Stimulated activated CD8-positive, alpha-beta memory T cell treated with anti-CD3 and anti-CD28 coated beads, Interleukin-12 subunit alpha, Interleukin-12 subunit beta, amount 100 ng/mL, for 24 hours (primary cell): ENCODE results near the gene PTPRD.

Experiments used
- DNase-seq: peaks from one replicate; pipeline ENCODE4 v3.0.0-alpha.2; 2020; ENCODE audit errors: extremely low read depth

PTPRD gene

DNA sequence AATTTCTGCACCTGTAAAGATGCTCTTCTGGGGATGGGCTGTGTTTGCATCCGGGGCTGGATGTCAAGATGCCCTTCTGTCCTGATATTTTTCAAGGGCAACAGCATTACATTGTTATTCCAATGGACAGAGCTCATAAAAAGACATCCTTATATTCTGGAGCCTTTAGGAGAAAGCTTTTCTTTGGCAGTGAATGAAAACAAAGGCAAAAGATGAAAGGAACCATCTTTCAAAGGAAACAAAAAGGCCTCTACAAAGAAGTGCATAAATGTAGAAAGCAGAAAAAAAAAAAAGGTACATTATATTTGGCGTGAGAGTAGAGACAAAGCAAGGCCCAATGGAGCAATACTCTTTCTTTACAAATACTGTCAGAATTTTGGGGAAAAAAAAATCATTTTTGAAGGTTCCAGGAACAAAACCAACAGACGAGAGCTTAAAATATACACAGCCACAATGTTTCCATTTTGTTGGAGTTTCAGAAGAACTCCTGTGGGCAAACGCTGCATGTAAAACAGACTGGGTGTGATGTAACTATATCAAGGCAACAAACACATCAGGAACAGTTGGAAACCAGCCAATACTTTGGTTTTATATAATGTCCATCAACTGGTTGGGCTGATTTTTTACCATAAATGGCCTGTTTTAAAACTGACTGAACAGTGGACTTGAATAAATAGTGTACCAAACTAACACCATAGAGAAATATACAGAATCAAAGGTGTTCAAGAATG lies 1927.7 kb downstream of the PTPRD start:
- DNase-seq: no peak

- DNase-seq: no peak
Measured at GRCh38 chr9:8683496-8683895, 1929.3 kb downstream of the PTPRD start.

- DNase-seq: no peak
Measured at GRCh38 chr9:8680658-8681057, 1932.1 kb downstream of the PTPRD start.

DNA sequence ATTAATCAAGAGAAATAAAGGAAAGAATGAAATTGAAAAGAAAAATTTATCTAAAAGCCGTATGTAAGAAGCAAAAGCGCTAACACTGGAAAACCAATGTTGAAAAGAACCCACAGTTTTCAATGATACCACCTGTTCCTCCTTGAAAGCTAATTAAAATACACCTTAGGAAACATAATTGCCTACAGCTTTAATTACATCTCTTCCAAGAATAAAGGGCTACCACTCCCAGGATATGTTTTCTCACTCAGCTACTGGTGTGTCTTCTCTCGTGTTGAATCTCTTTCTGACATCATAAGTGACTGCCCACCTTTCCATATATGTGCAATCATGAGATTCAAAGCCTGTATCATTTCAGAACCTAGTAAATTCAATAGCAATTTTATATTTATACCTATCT lies 1932.6 kb downstream of the PTPRD start:
- no peak for DNase-seq

DNA sequence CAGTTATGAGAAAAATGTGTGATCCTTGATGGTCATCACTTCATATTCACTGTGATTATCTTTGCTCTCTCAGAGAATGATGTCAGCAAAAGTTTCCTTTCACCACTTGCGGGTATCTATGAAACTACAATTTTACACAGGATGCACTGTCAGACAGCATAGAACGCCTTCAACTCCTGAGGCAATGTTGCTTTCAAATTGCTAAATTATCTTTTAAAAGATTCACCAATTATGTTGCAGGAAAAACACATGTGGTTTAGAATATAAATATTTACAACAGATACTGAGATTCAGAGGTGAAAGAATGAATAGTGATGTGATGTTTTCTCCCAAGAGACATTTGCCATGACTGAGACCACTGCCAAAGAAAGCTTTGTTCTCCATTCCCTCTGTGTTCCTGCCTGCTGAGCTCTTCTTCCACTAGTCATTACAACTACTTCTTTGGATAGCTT lies 1933.4 kb downstream of the PTPRD start:
- no peak for DNase-seq

GRCh38 chr9:8677741-8678140 lies 1935.1 kb downstream of the PTPRD start:
- DNase-seq: no peak

DNA sequence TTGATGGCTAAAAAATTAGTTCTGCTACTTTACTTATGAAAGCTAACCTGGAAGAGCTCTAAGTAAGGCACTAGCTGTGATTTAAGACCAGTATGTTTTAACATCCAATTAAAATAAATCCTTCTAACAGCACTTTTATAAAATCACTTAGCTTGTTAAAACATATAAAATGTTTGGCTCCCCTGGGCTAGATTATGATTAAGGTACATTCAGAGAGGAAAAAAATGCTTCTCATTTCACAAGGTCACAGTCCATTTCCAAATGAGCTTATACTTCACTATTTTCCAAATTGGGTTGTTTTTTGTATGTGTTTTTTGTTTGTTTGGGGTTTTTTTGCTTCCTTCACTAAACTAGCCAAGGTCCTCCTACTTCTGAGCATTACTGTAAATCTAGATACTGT lies 1938.3 kb downstream of the PTPRD start:
- DNase-seq: no peak

DNA sequence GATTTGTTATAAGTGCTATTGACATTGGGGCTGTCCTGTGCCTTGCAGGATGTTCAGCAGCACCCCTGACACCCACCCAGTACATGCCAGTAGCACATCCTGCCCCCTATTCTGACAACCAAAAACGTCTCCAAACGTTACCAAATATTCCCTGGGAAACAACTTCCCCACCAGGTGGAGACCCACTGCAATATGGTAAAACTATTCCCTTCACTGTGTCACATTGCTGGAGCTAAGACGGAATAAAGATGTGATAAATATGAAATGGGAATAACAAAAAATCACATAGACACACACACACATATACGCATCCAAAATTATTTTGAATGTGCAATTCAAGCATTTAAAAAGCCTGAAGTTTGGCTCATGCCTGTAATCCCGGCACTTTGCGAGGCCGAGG lies 1939.0 kb downstream of the PTPRD start:
- no peak for DNase-seq

DNA sequence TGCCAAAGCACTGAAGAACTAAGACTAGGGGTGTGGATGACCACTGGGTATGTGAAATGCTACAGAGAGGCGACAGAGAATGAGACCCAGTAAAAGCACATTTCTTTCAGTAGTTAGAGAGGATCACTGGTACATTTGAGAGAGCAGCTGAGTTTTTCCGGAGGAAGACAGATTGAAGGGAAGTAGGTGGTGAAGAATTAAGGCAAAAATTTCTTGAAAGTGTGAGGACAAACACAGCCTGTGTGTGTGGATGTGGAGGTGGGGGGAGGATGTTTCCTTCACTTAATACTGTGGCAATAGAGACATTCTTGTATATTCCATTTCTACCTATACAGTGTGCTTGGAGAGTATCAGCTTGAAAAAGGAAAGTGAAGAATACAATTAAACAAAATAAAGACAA lies 1942.1 kb downstream of the PTPRD start:
- no peak for DNase-seq

GRCh38 chr9:8668751-8669150 lies 1944.1 kb downstream of the PTPRD start:
- DNase-seq: no peak

DNA sequence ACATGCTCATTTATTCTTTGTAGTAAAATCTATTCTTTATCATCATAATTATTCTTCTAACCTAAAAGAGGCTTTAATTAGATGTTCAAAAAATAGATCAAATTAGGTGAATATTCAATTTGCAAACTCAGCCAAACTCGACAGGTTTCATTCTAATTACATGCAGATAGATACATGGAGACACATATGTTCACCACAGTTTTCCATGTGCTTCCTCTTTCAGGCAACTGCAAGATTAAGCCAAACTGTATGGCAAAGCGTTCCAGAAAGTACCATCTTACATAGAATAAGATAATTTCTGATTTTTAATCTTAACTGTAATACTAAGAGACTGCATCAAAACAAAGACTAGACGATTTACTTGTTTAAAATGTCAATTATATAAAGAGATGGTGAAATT lies 1944.6 kb downstream of the PTPRD start:
- no peak for DNase-seq

GRCh38 chr9:8666060-8666459 lies 1946.7 kb downstream of the PTPRD start:
- no peak for DNase-seq

DNA sequence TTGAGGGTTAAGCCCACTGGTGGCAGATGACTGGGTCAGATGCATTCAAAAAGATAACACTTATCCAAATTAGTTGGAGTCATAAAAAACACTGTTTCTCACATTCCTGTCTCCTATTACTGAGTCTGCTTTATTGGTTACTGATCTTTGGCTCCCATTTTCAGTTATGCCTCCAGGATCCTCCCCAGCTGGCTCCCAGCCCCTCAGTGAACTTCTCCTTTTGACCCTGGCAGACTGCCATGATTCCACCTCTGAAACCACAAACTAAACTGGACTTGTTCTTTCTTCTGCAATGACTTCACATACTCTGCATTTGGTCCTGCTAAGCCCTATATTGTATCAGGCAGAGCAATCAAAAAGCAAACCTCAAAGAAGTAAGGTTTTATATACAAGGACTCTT lies 1952.4 kb downstream of the PTPRD start:
- DNase-seq: no peak

- DNase-seq: no peak
Measured at GRCh38 chr9:8659108-8659507, 1953.7 kb downstream of the PTPRD start.

DNA sequence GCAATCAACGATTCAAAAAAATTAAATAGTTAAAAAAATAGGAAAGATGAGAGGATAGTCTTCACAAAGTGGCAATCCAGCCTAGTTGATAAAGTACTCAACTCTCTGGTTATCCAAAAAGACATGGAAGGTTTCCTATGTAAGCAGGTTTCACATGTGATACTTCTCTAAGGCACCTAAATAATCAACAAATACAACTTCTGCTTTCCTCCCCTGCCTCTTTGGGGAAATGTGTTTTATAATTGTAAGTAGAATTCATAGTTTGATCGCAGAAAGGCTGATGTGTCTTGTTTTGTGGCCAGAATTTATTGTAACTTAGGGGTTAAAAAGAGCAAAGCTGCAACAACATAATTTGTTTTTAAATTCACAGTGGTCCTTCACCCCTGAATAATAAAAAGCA lies 1957.7 kb downstream of the PTPRD start:
- DNase-seq: no peak

GRCh38 chr9:8653855-8654254 lies 1958.9 kb downstream of the PTPRD start:
- DNase-seq: no peak

DNA sequence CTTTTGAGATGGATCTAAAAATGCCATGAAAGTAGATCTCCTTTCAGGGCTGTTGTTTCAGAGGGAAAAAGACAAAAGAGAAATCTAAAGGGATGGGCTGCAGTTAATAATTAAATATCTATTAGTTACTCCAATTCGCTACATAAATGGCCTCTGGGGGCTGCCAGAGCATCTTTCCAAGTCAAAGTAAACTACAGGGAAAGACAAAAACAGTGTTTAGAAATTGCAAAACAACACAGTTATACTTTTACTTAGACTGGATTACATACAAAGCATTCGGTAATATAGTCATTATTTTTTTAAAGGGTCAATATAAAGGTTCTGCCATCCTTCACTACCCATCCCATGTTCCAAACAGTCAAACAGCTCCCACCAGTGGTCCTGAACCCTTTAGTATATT lies 1959.7 kb downstream of the PTPRD start:
- DNase-seq: no peak

- no peak for DNase-seq
Measured at GRCh38 chr9:8652255-8652654, 1960.5 kb downstream of the PTPRD start.

DNA sequence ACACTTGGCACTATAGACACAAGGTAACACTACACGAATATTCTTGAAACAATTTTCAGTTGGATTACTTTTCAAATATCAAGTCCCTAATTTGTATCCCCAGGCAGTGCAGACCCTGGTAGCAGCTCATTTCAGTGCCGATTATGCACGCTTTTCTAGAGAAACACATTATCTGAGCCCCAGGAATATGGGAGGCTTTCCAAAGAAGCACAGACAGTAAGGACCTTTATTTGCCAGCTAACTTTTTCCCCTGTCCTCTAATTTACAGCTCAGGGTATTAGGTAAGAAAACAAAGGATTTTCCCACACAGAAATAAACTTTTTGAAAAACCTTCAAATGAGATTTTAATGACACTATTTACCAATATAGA lies 1961.0 kb downstream of the PTPRD start:
- DNase-seq: no peak

DNA sequence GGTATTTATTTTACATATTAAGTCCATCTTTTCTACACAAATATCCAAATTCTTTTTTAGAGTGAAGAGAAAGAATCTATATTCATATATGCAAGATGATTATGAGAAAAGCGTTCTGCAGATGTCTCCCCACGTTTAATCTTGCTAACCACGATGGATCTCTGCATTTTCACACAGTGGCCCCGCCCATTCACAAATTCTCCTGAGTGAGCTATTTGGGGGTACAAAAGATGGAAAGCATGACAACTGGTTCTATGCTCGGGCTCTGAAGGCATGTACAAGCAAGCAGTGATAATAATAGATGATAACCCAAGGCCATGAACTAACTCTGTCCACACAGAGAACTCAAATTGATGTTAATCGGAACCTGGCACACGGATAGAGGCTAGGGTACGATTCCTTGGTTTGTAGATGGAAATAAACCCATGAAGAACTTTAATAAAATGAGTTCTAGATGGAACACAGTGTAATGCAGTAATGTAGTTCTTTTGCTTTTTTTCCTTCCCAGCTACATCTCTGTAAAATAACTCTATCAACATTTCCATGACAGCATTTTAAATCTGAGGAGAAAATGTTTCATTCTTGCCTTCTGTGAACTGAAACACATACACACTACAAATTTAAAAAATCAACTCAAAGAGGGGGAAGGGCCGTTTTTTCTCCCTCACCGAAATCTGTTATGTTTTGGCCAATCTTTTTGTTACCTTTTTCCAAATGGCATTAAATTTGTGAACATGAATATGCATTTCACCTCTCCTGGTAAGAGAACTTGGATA lies 1961.5 kb downstream of the PTPRD start:
- no peak for DNase-seq

GRCh38 chr9:8649807-8650206 lies 1963.0 kb downstream of the PTPRD start:
- no peak for DNase-seq

GRCh38 chr9:8649160-8649559 lies 1963.6 kb downstream of the PTPRD start:
- no peak for DNase-seq

DNA sequence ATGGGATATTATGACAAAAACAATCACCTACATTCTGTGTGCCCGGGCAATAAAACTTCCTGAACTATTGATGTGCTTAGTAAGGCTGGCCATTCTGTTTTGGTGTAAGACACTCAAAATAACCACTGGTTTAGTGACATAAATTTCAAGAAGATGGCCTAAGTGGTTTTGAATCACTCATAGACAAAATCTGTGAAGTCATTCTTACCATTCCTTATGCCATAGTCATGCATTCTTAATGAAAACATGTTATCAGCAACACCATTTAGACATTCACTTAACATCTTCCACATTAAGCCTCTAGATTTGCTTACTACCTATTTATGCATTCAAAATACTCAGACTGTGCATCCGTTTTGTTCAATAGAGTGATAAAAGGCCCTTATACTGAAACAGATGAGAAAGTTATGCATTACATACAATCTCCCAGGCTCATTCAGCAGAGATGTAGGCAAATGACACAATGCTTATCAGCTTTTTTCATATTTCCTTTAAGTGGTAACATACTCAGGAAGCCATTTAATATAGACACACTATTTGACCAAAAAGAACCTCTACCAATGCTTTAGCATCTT lies 1964.4 kb downstream of the PTPRD start:
- no peak for DNase-seq
